ENCODE measurements around the gene MADCAM1.
"Not testable (repeated sequence)": the region's sequence is repeated elsewhere in the genome, so short reads cannot be mapped to it uniquely, and the experiment has no call there.

Gene MADCAM1

GRCh38 chr19:478236-478903 lies 17.9 kb upstream of the MADCAM1 start:
- no peak for DNase-seq (ENCODE audit: extremely low read depth, insufficient read length)
- H3K36me3 ChIP-seq (ENCODE audit: control insufficient read depth, insufficient read depth, low read length) = no peaks in the 10 kb centered on the region
- H3K27me3 ChIP-seq (replicated peaks; ENCODE audit: control insufficient read depth, insufficient read depth, low read length) = no peaks in the 10 kb centered on the region
- no peak overlapping the region for H3K4me3 ChIP-seq (replicated peaks; ENCODE audit: low read depth, low read length)
- TF ChIP-seq CTCF (IDR thresholded peaks at IDR 0.05; ENCODE audit: insufficient read depth, low read length, poor library complexity, severe bottlenecking) = no peak

- Histone ChIP-seq H3K27me3 (replicated peaks; ENCODE audit: control insufficient read depth, insufficient read depth, low read length) (no peaks in the 10 kb centered on the region), H3K4me3 (replicated peaks; ENCODE audit: low read depth, low read length) (no peak overlapping the region), H3K36me3 (ENCODE audit: control insufficient read depth, insufficient read depth, low read length) (no peaks in the 10 kb centered on the region)
- no peak for DNase-seq (ENCODE audit: extremely low read depth, insufficient read length)
- no peak for TF ChIP-seq CTCF (IDR thresholded peaks at IDR 0.05; ENCODE audit: insufficient read depth, low read length, poor library complexity, severe bottlenecking)
Observed at GRCh38 chr19:478976-479375, 17.3 kb upstream of the MADCAM1 start.

GRCh38 chr19:480016-480855 lies 16.1 kb upstream of the MADCAM1 start:
- H3K4me3 ChIP-seq (replicated peaks; ENCODE audit: low read depth, low read length) = no peak overlapping the region
- H3K36me3 ChIP-seq (ENCODE audit: control insufficient read depth, insufficient read depth, low read length) = no peaks in the 10 kb centered on the region
- H3K27me3 ChIP-seq (replicated peaks; ENCODE audit: control insufficient read depth, insufficient read depth, low read length) = no peaks in the 10 kb centered on the region
- no peak for DNase-seq (ENCODE audit: extremely low read depth, insufficient read length)
- TF ChIP-seq CTCF (IDR thresholded peaks at IDR 0.05; ENCODE audit: insufficient read depth, low read length, poor library complexity, severe bottlenecking) = peak; percentile 5

- H3K27me3 ChIP-seq (replicated peaks; ENCODE audit: control insufficient read depth, insufficient read depth, low read length); DNase-seq (ENCODE audit: extremely low read depth, insufficient read length); H3K36me3 ChIP-seq (ENCODE audit: control insufficient read depth, insufficient read depth, low read length); H3K4me3 ChIP-seq (replicated peaks; ENCODE audit: low read depth, low read length): not testable (repeated sequence)
Observed at GRCh38 chr19:481100-481499, 15.2 kb upstream of the MADCAM1 start.

- no peak for TF ChIP-seq CTCF (IDR thresholded peaks at IDR 0.05; ENCODE audit: insufficient read depth, low read length, poor library complexity, severe bottlenecking)
- Histone ChIP-seq H3K4me3 (replicated peaks; ENCODE audit: low read depth, low read length) (no peak overlapping the region), H3K36me3 (ENCODE audit: control insufficient read depth, insufficient read depth, low read length) (no peaks in the 10 kb centered on the region), H3K27me3 (replicated peaks; ENCODE audit: control insufficient read depth, insufficient read depth, low read length) (no peaks in the 10 kb centered on the region; the same call in 1 of the 2 replicates)
- no peak for DNase-seq (ENCODE audit: extremely low read depth, insufficient read length)
Observed at GRCh38 chr19:482186-483041, 13.9 kb upstream of the MADCAM1 start.
